ACC112 (cell line): Measurements from ENCODE around the gene MTHFS.

Source experiments
- H2AFZ ChIP-seq: fragments of 200-600 bp; sonication (generic); one replicate; pipeline ENCODE4 v1.6.0; 2017; ENCODE audit warnings: antibody characterized with exemption, low read length; ENCODE audit not compliant: unreplicated experiment
- H3K27ac ChIP-seq: fragments of 200-600 bp; sonication (generic); 2 replicates; pipeline ENCODE4 v1.5.1; 2014; ENCODE audit warnings: low read depth, mild to moderate bottlenecking, antibody characterized with exemption, low read length, moderate library complexity
- H3K27me3 ChIP-seq: fragments of 200-600 bp; sonication (generic); 2 replicates; pipeline ENCODE4 v1.6.1; 2014; ENCODE audit warnings: mild to moderate bottlenecking, antibody characterized with exemption, low read length, moderate library complexity, mixed read lengths; ENCODE audit not compliant: insufficient read depth
- H3K36me3 ChIP-seq: fragments of 200-600 bp; sonication (generic); 2 replicates; pipeline ENCODE4 v1.6.1; 2016; ENCODE audit warnings: mild to moderate bottlenecking, antibody characterized with exemption, low read length, moderate library complexity, mixed read lengths; ENCODE audit not compliant: insufficient read depth
- H3K4me1 ChIP-seq: fragments of 200-600 bp; sonication (generic); one replicate; pipeline ENCODE4 v1.6.1; 2016; ENCODE audit warnings: low read length, mixed read lengths; ENCODE audit not compliant: insufficient read depth, unreplicated experiment, control insufficient read depth
- H3K4me3 ChIP-seq: fragments of 200-600 bp; sonication (generic); 2 replicates; pipeline ENCODE4 v1.5.1; 2014; ENCODE audit warnings: mild to moderate bottlenecking, low read depth, low read length
- H3K79me2 ChIP-seq: fragments of 200-600 bp; sonication (generic); one replicate; pipeline ENCODE4 v1.6.0; 2016; ENCODE audit warnings: low read length; ENCODE audit not compliant: control insufficient read depth, unreplicated experiment, insufficient read depth

Gene MTHFS

GRCh38 chr15:79849789-79850188, 47.0 kb downstream of the MTHFS start:
- H3K36me3 ChIP-seq = peaks cover 13% of the 10 kb centered on the region; the same call in 1 of the 2 replicates
- peaks cover 4% of the 10 kb centered on the region for H3K4me1 ChIP-seq
- H3K4me3 ChIP-seq = no peak overlapping the region
- no peaks in the 10 kb centered on the region for H3K27me3 ChIP-seq
- H3K27ac ChIP-seq = no peak overlapping the region
- H3K79me2 ChIP-seq = peaks cover 6% of the 10 kb centered on the region
- no peak overlapping the region for H2AFZ ChIP-seq

- Histone ChIP-seq H3K36me3 (0 out of 2 replicates have a peak, but pooled peaks cover 12% of the 10 kb centered on the region), H3K4me1 (no peaks in the 10 kb centered on the region), H3K79me2 (peaks cover 2% of the 10 kb centered on the region), H3K27me3 (no peaks in the 10 kb centered on the region), H3K4me3 (no peak overlapping the region), H2AFZ (no peak overlapping the region), H3K27ac (no peak overlapping the region)
Observed at GRCh38 chr15:79846539-79846938, 50.3 kb downstream of the MTHFS start.

- Histone ChIP-seq H3K27me3 (no peaks in the 10 kb centered on the region), H3K36me3 (0 out of 2 replicates have a peak, but pooled peaks cover 10% of the 10 kb centered on the region), H3K79me2 (no peaks in the 10 kb centered on the region), H3K27ac (no peak overlapping the region), H3K4me3 (no peak overlapping the region), H2AFZ (no peak overlapping the region), H3K4me1 (no peaks in the 10 kb centered on the region)
Observed at GRCh38 chr15:79844221-79844620, 52.6 kb downstream of the MTHFS start.

- Histone ChIP-seq H3K27me3 (no peaks in the 10 kb centered on the region), H3K79me2 (no peaks in the 10 kb centered on the region)
Observed at GRCh38 chr15:79837846-79838245, 59.0 kb downstream of the MTHFS start.

GRCh38 chr15:79834495-79834894, 62.3 kb downstream of the MTHFS start:
- no peak overlapping the region for H3K4me3 ChIP-seq
- H3K79me2 ChIP-seq = no peaks in the 10 kb centered on the region
- H3K27ac ChIP-seq = no peak overlapping the region
- H3K36me3 ChIP-seq = peaks cover 6% of the 10 kb centered on the region; the same call in 1 of the 2 replicates
- no peaks in the 10 kb centered on the region for H3K4me1 ChIP-seq
- no peaks in the 10 kb centered on the region for H3K27me3 ChIP-seq
- H2AFZ ChIP-seq = no peak overlapping the region

More at GRCh38 chr15:79837846-79838245, 59.0 kb downstream of the MTHFS start:
- no peak overlapping the region for H2AFZ ChIP-seq
- H3K27ac ChIP-seq = no peak overlapping the region
- no peaks in the 10 kb centered on the region for H3K4me1 ChIP-seq
- H3K4me3 ChIP-seq = no peak overlapping the region
- peaks cover 6% of the 10 kb centered on the region; the same call in 1 of the 2 replicates for H3K36me3 ChIP-seq

GRCh38 chr15:79832367-79833120, 64.3 kb downstream of the MTHFS start:
- Histone ChIP-seq H3K27ac (no peak overlapping the region), H3K4me1 (no peaks in the 10 kb centered on the region), H3K79me2 (no peaks in the 10 kb centered on the region), H2AFZ (no peak overlapping the region), H3K36me3 (no peaks in the 10 kb centered on the region), H3K27me3 (no peaks in the 10 kb centered on the region), H3K4me3 (no peak overlapping the region)

GRCh38 chr15:79831604-79832003, 65.2 kb downstream of the MTHFS start:
- Histone ChIP-seq H3K79me2 (no peaks in the 10 kb centered on the region), H3K4me3 (no peak overlapping the region), H3K27me3 (no peaks in the 10 kb centered on the region), H3K4me1 (no peaks in the 10 kb centered on the region), H3K36me3 (no peaks in the 10 kb centered on the region), H2AFZ (no peak overlapping the region), H3K27ac (no peak overlapping the region)

GRCh38 chr15:79829950-79830349, 66.9 kb downstream of the MTHFS start:
- H3K36me3 ChIP-seq = no peaks in the 10 kb centered on the region
- H3K4me1 ChIP-seq = no peaks in the 10 kb centered on the region
- H2AFZ ChIP-seq = no peak overlapping the region
- H3K27me3 ChIP-seq = no peaks in the 10 kb centered on the region
- H3K27ac ChIP-seq = no peak overlapping the region
- H3K4me3 ChIP-seq = no peak overlapping the region
- H3K79me2 ChIP-seq = no peaks in the 10 kb centered on the region

GRCh38 chr15:79828447-79828846, 68.4 kb downstream of the MTHFS start:
- Histone ChIP-seq H2AFZ (no peak overlapping the region), H3K4me3 (no peak overlapping the region), H3K27ac (no peak overlapping the region)

GRCh38 chr15:79826800-79827199, 70.0 kb downstream of the MTHFS start:
- H3K27ac ChIP-seq = no peak overlapping the region
- no peak overlapping the region for H2AFZ ChIP-seq
- H3K27me3 ChIP-seq = no peaks in the 10 kb centered on the region
- H3K4me1 ChIP-seq = no peaks in the 10 kb centered on the region
- no peaks in the 10 kb centered on the region for H3K36me3 ChIP-seq
- no peaks in the 10 kb centered on the region for H3K79me2 ChIP-seq
- H3K4me3 ChIP-seq = no peak overlapping the region

More at GRCh38 chr15:79828447-79828846, 68.4 kb downstream of the MTHFS start:
- no peaks in the 10 kb centered on the region for H3K79me2 ChIP-seq
- H3K36me3 ChIP-seq = no peaks in the 10 kb centered on the region
- no peaks in the 10 kb centered on the region for H3K4me1 ChIP-seq
- H3K27me3 ChIP-seq = no peaks in the 10 kb centered on the region

- Histone ChIP-seq H2AFZ (no peak overlapping the region), H3K36me3 (no peaks in the 10 kb centered on the region), H3K4me3 (no peak overlapping the region), H3K79me2 (no peaks in the 10 kb centered on the region), H3K27me3 (no peaks in the 10 kb centered on the region), H3K4me1 (no peaks in the 10 kb centered on the region), H3K27ac (no peak overlapping the region)
Observed at GRCh38 chr15:79824136-79824701, 72.6 kb downstream of the MTHFS start.
